HG03095 (cell line): ENCODE data around the gene SYT1.

ENCODE experiments used
- ATAC-seq: cut with Tn5 transposase; IDR thresholded peaks from one replicate; pipeline ENCODE4 v1.9.1; 2021; ENCODE audit warnings: moderate library complexity; ENCODE audit not compliant: unreplicated experiment

The SYT1 gene

DNA sequence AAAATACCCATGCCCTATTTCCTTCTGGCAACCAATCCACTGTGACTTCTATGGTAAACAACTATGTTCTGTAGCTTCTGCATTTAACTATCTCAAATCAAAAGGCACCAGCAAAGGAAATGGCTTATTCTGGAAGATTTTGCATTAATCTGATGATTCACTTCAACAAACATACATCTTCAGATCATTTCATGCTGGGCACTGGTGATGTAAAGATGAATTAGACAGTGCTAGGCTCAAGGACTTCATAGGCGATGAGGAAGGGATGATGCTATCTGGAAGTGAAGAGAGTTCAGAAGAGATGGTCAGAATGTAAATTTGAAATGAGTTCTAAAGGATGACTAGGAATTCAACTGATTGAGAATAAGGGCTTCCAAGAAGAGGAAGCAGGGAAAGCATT, 462.9 kb downstream of the SYT1 start:
- ATAC-seq: no peak

DNA sequence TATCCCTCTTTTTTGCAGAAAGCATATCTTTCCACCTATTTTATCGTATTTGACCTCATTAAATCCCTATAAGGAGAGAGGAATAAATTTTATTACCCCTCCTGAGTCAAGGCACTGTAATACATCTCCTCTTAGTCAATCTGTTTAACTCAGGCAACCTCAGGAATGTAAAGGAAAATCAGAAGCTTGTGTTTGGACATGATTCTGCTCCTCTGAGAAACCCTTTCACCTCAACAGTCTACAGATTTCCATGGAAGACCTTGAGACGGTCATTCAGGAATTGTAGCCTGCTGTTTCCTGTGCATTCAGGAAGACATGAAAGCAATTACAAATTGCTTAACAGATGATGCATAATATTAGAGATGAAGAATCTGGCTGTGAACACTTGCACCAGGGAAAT, 465.4 kb downstream of the SYT1 start:
- no peak for ATAC-seq

DNA sequence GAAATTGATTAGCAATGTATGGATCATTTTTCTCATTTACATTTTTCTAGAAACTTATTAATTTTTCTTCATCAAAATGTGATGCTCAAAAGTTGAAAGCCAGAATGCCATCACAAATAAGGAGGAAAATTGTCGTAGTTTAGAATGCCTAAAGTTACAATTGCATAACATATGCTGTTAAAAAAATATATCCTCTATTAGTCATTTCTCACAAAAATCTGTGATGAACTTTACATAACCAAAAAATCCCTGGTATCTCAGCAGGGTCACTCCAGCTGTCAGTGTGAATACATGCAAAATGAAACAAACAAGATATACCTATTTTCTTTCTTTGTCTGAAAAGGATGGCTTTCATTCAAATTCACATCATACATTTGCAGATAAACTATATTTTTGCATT, 467.3 kb downstream of the SYT1 start:
- no peak for ATAC-seq

GRCh38 chr12:79333144-79333543, 468.6 kb downstream of the SYT1 start:
- no peak for ATAC-seq

DNA sequence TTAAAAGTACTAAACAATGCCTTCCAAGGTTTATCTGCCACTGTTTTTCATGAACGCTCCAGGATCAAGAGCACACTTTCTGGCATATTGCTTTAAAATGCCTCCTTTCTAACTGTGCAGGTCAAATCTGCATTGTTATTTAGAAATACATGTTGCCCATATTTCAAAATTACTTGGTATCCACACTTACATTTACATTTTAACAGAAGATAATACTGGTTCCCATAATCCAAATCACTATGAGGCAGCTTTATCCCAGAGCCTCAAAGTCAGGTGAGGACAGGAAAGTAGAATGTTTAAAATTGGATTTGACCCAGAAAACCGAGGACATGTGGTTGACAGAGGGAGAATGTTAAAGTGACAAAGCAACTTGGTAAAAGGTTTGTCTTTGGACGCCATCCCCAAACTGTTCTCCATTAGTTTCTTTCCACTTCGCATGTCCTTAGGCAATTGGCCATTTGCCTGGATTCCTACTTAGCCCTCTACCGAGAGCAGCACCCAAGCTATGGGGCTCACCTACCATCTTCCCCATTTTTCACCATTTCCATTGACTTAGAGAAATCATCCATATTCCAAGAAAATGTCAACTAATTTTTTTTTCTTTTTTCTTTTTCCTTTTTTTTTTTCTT, 473.2 kb downstream of the SYT1 start:
- ATAC-seq: no peak

DNA sequence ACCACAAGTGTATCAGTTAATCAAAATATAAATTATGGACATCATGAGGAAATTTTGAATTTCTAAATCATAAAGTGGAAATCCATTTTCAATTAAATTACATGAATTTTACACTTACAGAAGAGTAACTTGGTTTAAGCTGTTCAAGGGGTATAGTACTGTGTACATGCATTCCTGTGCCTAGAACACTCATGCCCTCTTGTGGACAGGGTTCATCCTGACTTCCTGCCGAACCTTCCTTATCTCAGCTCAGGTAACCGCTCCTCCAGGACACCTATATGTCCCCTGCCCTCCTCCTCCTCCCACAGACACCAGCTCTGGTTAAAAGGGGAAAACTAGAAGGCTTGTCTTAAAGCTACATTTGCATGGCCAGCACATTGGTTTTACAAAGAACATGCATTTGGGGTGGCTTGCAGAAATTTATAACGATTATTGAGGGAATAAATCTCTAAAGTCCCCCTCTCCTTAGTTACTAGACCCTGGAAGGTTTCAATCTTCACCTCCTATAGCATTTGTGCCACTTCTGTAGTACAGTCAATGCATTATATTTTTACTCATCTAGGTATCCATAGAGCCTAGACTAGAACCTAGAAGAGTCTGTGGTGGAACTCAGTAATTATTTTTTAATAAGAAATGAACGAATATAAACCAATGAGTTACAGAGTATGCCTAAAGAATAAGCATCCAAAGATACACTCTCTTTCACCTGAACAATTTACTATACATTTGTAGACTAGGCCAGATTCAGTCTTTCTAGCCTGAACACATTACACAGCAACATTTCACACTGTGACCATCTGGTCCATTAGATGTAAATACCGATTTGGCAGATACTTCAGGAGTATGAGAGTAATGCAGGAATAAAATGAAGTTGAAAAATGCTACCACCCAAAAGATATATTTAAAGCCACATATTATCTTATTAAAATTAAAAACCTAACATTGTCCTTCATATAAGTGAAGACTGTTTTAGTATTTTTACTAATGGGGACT, 480.6 kb downstream of the SYT1 start:
- ATAC-seq: no peak

DNA sequence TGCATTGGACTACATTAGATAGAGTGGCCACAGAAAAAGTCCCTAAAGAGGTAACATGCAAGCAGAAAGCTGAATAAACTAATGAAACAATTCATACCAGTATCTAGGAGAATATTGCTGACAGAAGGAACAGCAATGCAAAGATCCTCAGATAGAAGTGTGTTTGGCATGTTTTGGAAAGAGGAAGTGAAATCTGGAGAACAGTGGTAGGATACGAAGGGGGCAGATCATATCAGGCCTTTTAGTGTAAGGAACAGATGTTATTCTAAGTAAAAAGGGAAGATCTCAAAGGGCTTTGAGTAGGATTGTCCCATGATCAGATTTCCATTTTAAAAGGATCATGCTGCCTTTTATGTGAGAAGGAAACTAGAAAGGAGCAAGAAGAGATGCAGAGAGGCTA, 483.3 kb downstream of the SYT1 start:
- no peak for ATAC-seq

DNA sequence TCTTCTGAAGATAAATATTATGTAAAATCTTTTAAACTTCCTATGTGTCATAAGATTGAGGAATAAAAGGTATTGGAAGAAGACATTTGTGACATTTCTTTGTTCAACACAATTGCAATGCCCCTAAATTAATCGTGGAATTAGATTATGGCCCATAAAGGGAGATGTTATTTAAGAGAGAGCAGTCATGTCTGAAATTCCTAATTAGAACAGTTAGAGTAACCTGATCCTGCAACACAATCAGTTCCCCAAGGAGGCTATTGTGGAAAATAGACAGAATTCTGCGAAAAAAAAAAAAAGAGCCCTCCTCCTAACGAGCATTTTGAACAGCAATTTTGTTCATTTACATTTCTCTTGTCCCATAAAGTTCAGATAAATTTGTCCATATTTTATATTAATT, 486.7 kb downstream of the SYT1 start:
- no peak for ATAC-seq

DNA sequence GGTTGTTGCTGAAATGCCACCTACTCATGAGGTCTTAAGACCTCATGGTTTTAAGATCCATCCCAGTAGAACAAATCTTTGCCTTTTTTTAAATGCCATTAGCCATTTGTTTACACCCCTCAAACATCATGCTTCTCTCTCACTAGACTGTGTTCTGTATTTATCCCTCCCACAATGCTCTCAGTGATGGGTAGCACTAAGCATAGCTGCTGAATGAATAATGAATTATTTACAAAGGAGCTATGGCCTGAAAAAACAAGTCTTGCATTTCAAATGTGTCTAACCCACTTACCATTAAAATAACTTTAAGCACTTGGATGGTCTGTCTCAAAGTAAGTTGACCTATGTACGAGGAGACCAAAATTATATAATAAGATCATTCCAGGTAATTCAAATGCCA, 491.6 kb downstream of the SYT1 start:
- ATAC-seq: no peak

GRCh38 chr12:79357048-79357447, 492.5 kb downstream of the SYT1 start:
- ATAC-seq: no peak

GRCh38 chr12:79358716-79359300, 494.2 kb downstream of the SYT1 start:
- ATAC-seq: no peak

- no peak for ATAC-seq
These were observed 495.7 kb downstream of the SYT1 start for GRCh38 chr12:79360286-79360685.

DNA sequence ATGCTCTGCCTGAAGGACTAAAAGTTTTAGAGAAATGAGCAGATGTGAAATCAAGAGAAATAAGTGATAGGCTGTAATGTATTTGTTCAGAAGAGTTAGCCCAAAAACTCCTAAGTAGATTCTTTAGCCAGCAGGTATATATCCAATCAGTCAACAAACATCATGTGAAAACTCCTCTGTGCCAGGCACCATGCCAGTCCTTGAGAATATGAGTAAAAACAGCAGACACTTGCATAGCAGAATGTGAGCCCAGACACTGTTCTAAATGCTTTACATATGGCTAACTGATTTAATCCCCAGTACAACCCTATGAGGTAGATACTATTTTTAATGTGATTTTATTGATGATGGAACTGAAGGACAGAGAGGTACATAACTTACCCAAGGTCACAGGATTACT, 496.4 kb downstream of the SYT1 start:
- no peak for ATAC-seq

GRCh38 chr12:79364197-79364596, 499.6 kb downstream of the SYT1 start:
- ATAC-seq: no peak

DNA sequence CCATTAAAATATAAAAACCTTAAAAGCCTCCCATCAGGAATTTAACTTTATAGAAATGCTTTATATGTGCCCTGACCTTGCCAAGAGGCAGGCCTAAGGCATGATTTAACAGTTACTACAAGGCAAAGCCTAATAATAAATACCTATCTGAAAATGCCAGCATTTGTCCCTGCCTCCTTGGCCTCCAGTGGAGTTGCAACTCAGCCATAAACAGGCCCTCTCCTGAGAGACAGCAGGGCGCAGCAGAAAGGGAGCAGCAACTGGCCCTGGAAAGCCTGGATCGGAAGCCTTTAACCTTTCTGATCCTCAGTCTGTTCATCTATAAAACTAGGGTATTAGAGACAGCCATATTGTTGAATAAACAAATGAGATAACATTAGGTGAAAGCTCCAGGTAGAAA, 501.8 kb downstream of the SYT1 start:
- no peak for ATAC-seq

DNA sequence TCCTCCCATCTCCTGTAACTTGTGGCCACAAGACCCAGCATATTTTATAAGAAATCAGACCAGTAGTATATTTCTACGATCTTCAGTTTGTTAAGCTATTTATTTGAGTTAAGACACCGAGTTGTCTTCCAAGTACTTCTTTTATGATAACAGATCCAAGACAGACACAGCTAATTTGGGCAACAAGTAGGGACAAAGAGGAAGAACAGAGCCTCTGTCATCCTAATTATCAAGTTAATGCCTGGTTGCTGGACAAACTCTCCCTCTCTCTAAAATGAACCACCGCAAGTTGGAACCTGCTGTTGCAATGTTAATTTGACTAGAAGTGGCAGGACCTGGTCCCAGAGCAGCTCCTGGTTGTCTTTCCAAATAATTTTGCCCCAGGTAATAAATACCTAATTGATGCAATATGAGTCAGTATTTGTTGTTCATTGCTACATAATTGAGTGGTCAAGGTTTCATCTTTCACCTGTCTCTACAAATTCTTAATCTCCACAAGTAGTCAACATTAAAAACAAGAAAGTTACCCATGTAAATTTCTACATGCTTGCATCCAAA, 502.5 kb downstream of the SYT1 start:
- no peak for ATAC-seq

GRCh38 chr12:79370021-79370420, 505.4 kb downstream of the SYT1 start:
- ATAC-seq: no peak

DNA sequence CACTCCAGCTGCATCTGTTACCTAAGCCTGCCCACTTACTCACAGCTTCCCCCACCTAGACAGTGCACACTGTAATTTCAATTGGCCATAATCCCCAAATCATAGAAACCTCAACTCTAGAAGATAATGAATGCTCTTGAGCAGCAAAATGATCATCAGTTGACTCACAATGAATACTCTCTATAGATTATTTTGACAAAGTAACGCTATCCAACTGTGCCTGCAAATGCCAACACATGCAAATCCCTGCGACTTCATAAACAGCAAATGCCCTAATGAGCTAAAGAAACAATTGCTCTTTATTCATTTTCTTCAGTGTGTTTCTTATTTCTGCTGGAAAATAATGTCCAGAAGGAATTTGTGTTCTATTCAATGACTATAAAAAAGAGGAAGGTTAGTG, 506.7 kb downstream of the SYT1 start:
- ATAC-seq: no peak

DNA sequence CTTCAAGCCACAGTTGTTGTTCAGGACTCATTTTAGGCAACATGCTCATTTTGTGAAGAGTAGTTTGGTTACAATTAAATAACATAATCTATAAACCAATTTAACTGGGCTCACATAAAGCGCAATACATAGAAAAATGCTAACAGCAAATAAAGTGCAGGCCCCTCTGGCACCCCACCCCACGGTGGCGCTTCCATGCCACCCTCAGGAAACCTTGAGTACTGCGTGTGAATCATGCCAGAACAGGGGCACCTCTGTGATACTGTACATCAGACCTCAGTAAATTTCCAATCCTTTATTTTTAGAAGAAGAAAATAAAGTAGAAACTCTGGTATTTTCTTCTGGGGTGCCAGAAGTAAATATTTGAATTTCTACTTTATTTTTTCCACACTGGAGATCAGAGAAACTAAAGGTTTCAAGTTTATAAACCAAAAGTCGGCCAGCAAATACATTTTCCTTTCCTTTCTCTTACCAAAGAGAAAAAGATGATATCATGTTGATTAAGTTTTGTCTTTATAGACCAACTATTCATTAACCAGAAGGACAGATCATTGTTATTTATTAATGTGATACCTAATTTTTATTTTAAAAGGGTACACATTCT, 509.4 kb downstream of the SYT1 start:
- ATAC-seq: peak; percentile 80

- no peak for ATAC-seq
These were observed 510.0 kb downstream of the SYT1 start for GRCh38 chr12:79374545-79374944.

- ATAC-seq: no peak
These were observed 510.5 kb downstream of the SYT1 start for GRCh38 chr12:79375050-79375449.
